Stimulated activated CD4-positive, alpha-beta T cell treated with anti-CD3 and anti-CD28 coated beads, Interleukin-1b, Interleukin-23, amount 100 ng/mL, for 24 hours (primary cell): Measurements from ENCODE around the gene DAB2.
"Not testable (repeated sequence)": the region's sequence is repeated elsewhere in the genome, so short reads cannot be mapped to it uniquely, and the experiment has no call there.

Experiments used
- DNase-seq, 4 experiments: peaks; one replicate each; pipeline ENCODE4 v3.0.0-alpha.2; 2020; ENCODE audit warnings: low read depth in 4 of 4, low spot score in 1 of 4

Gene DAB2

DNA sequence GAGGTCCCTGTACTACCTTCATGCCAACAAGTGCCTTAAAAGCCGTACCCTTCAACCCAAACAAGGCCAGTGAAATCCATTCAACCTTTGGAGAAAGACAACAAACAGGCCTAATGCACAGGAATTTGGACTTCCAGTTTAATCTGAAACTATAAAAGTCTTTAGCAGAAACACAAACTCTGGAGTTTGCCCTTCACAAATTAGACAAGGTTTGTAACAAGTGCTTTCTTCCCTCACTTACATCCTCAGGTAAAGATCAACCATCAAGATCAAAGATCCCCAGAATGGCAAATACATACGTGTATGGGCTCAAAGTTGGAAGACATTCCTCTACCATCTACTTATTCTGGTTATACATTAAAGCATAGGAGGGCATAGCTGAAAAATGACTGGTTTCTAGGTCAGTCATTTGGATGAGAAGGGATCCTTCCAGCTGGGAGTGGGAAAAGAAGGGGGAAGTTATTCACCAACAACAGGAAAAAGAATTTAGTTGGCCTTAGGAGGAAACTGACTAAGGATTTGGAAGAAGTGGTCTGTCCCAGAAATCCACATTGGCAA, 2.0 kb downstream of the DAB2 start:
- DNase-seq: no peak

DNA sequence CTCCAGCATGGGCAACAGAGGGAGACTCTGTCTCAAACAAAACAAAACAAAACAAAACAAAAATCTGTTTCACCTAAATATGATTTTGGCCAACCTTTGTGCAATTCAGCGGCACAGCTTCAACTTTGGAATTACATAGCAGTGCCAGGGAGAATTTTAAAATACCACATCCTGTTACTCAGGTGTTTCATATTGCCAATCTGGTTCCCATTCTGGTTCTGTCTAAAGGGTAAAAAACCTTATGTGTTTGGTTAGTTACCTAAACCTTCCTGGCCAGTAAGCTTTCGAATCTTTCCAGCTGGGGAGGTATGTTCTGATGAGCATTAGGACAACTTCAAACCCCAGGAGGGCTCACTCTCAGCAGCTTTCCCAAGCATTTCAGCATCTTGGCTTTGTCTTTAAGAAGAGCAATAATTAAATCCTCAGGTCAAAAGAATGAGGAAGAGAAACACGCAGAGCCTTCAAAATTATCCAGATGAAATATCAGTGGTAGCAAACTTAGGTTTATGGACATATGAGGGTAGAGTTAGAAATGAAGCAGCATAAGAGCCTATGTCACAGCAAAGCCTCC, 2.7 kb downstream of the DAB2 start:
- no peak for DNase-seq

- DNase-seq: no peak
Measured at GRCh38 chr5:39420482-39421145, 4.2 kb downstream of the DAB2 start.

- no peak for DNase-seq
Measured at GRCh38 chr5:39419796-39420195, 5.0 kb downstream of the DAB2 start.

DNA sequence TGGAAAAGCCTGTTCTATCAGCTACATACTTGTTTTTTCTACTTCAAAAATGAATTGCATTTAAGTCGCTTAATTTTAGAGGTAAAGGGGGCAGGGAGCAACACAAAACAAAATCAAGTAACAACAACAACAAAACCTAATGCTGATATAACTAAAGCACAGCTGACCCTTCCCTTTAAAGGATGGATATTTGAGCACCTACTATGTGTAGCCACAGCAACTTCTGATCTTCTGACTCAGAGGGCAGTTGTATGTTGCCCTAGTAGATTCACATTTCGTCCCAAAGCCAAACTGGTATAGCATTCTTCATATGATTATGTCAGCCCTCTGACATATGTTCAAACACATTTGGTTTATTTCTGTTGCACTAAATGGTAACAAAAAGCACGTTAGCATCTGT, 6.8 kb downstream of the DAB2 start:
- DNase-seq: no peak

GRCh38 chr5:39415201-39415600, 9.6 kb downstream of the DAB2 start:
- no peak for DNase-seq

DNA sequence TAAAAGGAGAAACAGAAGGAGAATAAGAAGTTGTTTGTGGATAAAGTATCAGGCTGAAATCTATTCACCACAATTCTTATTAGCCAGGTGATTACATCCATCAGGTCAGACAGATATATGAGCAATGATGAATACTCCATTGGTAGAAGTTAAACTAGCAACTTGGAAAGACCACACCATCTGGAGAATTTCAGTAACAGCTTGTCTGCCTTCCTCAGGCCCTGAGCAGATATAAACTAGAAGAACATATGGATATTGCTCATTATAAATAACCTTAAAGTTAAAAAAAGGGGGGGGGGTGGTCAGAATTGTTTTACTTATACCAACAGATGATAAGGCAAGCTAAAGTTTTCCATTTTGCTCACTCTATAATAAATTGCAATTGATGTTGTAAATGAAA, 10.4 kb downstream of the DAB2 start:
- DNase-seq: no peak

GRCh38 chr5:39413771-39414170, 11.0 kb downstream of the DAB2 start:
- DNase-seq: no peak

DNA sequence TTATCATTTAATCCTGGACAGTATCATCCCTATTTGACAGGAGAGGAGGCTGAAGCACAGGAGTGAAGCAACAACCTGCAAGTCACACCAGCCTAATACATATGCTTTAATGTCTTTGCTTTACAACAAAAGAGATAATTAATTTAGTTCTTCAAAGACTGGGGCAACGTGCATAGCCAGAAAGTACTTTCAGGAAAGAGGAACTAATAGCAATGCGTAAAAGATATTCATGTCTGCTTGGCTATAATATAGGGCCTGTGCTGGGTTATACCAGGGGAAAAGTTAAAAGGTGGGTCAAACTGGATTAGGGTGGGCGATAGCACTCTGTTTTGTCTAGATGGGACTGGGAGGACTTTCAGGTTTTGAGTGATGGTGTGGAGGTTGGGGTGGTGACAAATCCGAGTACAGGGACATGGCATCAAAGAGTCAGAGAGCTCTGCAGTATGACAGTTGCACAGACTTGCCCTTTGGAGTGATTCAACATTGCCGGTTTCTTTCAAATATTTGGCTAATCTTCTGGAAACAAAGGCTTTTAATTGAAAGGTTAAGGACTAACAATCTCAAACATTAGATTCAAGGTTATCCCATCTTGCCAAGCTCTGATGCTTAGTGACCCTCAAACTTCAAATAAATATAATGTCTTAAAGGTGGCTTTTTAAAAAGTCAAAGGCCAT, 11.9 kb downstream of the DAB2 start:
- no peak for DNase-seq

DNA sequence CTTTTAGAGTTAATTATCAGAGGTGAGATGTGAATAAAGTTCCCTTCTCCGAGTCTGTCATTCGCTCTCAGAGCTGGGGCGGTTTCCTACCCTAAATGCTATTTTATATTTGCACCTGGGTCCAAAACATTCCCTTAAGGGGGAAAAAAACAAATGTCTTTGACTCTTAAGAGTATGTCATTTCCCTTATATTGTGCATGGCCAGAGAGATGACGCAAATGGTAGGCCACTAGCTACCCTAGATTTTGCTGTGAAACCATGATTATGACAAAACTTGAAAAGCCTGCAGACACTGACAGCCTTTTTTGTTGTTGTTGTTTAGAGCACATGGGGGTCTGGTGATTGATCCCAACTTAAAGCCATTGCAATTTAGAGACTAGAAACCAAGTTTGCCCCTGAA, 12.8 kb downstream of the DAB2 start:
- DNase-seq: no peak

DNA sequence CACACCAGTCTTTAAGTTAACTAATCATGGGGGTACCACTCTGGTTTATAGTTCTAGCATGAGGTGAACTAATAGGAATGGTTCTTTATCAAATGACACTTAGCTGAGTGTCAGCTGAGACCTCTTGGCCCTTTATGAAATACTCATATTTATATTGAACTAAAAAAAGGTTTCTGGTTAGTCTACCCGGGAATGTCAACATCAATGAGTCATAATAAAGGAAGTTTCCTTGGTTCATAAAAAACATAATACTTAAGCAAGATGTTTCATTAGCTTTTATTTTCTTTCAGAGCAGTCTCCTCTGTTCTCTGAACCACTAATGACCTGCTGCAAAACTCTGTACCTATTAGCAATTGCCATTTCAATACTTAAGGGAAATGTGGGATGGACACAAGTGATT, 13.7 kb downstream of the DAB2 start:
- DNase-seq: no peak

GRCh38 chr5:39409033-39409432, 15.7 kb downstream of the DAB2 start:
- no peak for DNase-seq

DNA sequence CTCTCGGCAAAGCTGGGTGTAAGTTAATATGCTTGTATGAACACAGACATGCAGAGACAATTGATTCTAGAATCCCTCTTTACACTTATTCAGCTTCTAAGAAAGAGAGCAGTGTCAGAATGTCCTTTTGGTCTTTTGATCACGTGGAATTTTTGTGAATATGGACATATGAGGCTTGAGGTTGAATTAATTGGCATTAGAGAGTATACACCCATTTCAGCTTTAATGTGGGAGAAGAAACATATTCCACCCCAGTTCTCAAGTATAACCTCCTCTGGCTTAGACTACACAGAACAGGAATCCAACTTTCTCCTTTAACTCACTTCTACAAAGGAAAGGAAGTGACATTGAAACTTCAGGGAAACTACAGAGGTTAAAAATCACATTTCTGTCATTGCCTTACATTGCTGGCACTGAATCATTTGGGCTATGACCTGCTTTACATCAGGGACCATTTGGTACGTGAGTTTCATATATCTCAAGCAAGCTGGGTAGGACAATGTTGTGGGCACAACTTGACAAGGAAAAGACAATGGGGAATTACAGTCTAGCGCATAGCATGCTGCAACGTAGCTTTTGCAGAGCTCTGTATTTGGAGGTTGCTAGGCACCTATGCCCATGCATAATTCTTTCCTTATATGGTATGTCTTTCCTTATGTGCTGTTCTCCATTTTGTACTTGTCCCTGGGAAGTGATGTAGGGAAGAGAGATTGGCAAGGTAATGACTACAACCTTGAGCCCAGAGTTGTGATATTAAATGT, 19.5 kb downstream of the DAB2 start:
- DNase-seq: no peak

DNA sequence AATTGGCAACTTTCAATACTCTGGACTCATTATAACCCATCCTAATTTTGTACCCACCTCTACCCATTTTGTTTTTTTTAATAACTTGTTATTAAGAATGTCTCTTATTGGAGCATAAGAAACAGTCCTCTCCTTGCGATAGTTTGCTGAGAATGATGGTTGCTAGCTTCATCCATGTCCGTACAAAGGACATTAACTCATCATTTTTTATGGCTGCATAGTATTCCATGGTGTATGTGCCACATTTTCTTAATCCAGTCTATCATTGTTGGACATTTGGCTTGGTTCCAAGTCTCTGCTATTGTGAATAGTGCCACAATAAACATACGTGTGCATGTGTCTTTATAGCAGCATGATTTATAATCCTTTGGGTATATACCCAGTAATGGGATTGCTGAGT, 21.0 kb downstream of the DAB2 start:
- not testable (repeated sequence) for DNase-seq

DNA sequence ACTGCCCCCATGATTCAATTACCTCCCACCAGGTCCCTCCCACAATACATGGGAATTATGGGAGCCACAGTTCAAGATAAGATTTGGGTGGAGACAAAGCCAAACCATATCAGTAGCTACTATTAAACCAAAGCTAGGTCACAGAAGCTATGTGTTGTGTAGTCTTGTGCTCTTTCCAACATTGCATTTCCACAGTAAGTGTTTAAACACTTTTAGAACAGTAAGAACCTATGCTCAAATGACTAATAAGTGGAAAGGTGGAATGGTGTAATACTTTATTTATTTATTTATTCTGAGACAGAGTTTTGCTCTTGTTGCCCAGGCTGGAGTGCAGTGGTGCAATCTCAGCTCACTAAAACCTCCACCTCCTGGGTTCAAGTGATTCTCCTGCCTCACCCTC, 22.6 kb downstream of the DAB2 start:
- not testable (repeated sequence) for DNase-seq

DNA sequence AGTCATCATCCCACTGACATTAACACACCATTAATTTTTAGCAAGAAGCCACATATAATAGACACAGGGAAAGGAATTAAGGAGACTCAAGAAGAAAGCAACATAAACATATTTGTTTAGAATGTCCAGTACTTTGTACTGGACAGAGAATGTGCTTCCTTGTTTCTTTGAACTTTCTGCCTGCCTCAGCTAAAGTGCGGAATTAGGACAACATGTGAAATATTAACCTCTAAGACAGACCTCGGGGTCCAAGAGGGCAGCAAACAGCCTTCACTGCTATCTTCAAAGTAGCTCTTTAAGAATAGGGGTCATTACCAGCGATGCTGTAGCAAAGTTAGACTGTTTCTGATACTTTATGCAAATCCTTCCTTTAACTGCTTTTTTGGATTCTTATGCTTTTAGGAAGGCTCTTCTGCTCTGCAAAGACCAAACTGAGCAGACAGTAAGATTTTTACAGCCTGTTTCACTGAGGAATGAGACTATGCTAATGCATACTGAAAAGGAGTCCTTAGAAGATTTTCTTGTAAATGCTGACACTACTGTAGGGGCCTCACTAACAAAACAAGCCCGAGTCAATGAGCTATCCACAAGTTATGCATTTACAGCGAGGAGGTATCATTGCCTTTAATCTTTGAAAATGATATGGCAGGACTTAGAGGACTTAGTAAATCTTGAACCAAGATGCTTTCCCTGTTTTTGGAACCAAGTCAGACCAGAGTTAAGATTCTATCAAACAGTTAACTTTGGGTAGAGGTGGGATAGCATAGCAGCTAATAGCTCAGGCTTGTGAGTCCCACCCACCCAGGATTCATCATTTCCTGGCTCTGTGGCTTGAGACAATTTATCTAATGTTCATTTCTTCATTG, 23.8 kb downstream of the DAB2 start:
- DNase-seq: no peak

DNA sequence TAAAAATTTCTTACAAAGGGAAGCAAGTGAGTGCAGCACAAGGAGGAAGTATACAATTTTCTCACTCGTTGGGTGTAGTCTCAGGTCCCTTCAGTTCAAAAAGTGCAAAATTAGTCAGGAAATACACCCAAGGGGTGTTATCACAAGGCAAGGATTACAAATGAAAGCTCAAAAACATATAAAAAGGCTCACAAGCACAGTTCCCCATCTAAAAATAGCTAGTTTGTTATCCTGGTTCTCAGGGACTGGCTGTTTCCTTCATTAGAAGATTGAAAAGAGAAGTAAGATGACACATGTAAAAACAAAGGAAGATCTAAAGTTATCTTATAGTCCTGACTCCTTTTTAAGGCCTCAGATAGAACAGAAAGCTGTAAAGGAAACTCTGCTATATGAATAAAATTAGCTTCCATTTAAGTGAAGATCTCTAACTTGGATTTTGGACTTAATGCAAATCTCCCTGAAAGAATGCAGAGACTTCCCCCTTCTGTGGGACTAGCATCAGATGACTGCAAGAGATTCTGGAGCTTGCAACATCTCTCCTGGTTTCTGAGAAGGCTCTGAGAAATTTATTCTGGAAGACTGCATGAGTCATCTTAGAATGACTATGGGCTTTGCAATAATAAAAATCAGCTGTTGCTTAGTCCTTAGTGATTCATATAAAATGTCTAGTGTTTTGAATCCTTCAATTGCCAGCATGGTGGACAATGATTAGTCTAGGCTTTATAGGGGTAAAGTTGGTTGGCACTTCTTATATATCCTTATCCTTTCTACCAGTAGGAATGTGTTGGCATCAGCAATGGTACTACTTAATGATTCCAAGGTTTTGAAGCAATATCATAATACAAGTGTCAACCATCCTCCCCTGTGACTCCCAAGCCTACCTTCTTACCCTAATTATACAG, 25.4 kb downstream of the DAB2 start:
- no peak for DNase-seq

DNA sequence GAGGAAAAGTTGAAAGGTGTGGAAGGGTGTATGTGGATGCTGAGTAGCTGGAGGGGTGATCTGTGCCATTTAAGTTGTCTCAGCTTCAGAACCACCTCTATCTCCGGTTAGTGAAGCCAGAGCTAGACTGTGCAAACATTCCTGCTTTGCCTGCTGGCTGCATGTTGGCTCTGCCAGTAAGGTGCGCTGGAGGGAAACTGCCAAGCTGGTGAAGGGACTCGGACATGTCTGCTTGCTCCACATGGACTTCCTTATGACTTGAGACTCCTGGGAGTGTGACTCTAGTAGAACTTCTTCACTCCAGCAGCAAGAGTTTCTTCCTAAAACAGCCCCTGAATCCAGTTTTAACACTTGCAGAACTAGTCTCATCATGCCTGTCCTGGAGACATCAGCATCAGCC, 27.9 kb downstream of the DAB2 start:
- DNase-seq: no peak

GRCh38 chr5:39395521-39395920, 29.3 kb downstream of the DAB2 start:
- DNase-seq: no peak

- DNase-seq: no peak
Measured at GRCh38 chr5:39394946-39395345, 29.8 kb downstream of the DAB2 start.
